Stomach smooth muscle (tissue), 2 donors: Measurements from ENCODE around the gene EHBP1.
"Not testable (repeated sequence)": the region's sequence is repeated elsewhere in the genome, so short reads cannot be mapped to it uniquely, and the experiment has no call there.

Experiments
- H3K27ac ChIP-seq: one replicate; pipeline ENCODE4 v1.7.0; 2013; ENCODE audit warnings: mild to moderate bottlenecking, low read length, inconsistent platforms
- H3K27me3 ChIP-seq, 2 donors: one replicate each; pipeline ENCODE4 v1.7.0; 2013; ENCODE audit warnings: low read length in 2 of 2; ENCODE audit not compliant: insufficient read depth in 2 of 2, control insufficient read depth in 1 of 2
- H3K36me3 ChIP-seq, 2 donors: one replicate each; pipeline ENCODE4 v1.7.0; 2013; ENCODE audit warnings: low read length in 2 of 2; ENCODE audit not compliant: control insufficient read depth in 2 of 2, insufficient read depth in 2 of 2
- H3K4me1 ChIP-seq: one replicate; pipeline ENCODE4 v1.7.0; 2013; ENCODE audit warnings: low read length; ENCODE audit not compliant: control insufficient read depth, insufficient read depth
- H3K4me3 ChIP-seq, 2 donors: one replicate each; pipeline ENCODE4 v1.7.0; 2013; ENCODE audit warnings: low read length in 2 of 2
- H3K9ac ChIP-seq, 2 donors: one replicate each; pipeline ENCODE4 v1.7.0; 2013; ENCODE audit warnings: low read length in 2 of 2, mild to moderate bottlenecking in 1 of 2
- H3K9me3 ChIP-seq, 2 donors: one replicate each; pipeline ENCODE4 v1.7.0; 2013; ENCODE audit warnings: low read length in 2 of 2; ENCODE audit not compliant: control insufficient read depth in 2 of 2
- donor health status: healthy.
- donor health status: Pancreatic carcinoma.

Gene EHBP1

DNA sequence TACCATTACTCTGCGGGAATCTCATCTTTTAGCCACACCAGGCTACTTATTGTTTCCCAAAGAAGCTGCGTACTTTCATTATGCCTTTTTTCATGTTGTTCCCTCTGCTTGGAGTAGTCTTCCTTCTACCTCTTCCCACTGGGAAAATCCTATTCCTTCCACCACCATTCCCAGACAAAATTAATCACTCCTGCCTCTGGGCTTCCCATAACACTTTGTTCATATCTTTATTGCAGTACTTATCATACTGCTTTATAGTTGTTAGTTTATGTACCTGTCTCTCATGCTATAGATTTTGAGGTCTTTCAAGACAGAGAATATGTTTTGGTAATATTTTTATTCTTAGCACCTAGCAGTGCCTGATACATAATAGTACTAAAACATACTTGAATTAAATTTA, 361.3 kb downstream of the EHBP1 start:
- H3K9ac ChIP-seq = no peak overlapping the region
- H3K4me1 ChIP-seq = no peaks in the 10 kb centered on the region
- H3K27ac ChIP-seq = no peak overlapping the region
- peaks cover 21 to 28% of the 10 kb centered on the region in 2 donors for H3K27me3 ChIP-seq
- H3K36me3 ChIP-seq = no peaks in the 10 kb centered on the region
- H3K4me3 ChIP-seq = no peak overlapping the region
- H3K9me3 ChIP-seq = no peaks in the 10 kb centered on the region

DNA sequence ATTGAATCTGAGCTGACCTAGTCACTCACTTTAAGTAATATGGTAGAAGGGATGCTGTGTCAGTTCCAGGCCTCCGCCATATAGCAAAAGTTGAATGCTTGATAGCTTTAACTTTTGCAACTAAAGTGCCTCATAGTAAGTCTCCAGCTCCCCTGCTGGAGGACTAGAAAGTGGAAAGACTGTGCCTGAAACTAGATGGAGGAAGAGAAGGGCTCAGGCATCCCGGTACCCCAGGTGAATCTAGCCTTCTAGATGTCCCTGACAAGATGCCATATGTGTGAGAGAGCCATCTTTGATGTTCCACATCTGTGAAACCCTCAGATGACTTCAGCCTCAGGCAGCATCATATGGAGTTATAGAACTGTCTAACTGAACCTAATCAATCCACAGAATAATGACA, 366.2 kb downstream of the EHBP1 start:
- no peak overlapping the region for H3K27ac ChIP-seq
- H3K9me3 ChIP-seq = no peaks in the 10 kb centered on the region
- no peaks in the 10 kb centered on the region for H3K36me3 ChIP-seq
- no peaks in the 10 kb centered on the region for H3K4me1 ChIP-seq
- H3K27me3 ChIP-seq = peaks cover 7% of the 10 kb centered on the region in 2 donors
- H3K4me3 ChIP-seq = no peak overlapping the region
- no peak overlapping the region for H3K9ac ChIP-seq

DNA sequence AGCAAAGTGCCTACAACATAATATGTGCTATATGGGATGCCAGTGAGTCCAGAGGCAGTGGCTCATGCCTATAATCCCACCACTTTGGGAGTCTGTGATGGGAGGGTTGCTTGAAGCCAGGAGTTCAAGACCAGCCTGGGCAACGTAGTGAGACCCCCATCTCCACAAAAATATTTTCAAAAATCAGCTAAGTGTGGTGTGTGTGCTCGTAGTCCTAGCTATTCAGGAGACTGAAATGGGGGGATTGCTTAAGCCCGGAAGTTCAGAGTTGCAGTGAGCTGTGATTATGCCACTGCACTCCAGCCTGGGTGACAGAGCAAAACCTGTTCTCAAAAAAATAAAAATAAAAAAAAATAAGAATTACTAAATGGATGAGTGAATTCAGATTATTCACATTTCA, 368.5 kb downstream of the EHBP1 start:
- Histone ChIP-seq H3K4me1 (no peaks in the 10 kb centered on the region), H3K4me3 (no peak overlapping the region), H3K27ac (no peak overlapping the region), H3K9ac (no peak overlapping the region), H3K27me3 (no peaks in the 10 kb centered on the region), H3K9me3 (no peaks in the 10 kb centered on the region), H3K36me3 (no peaks in the 10 kb centered on the region)

DNA sequence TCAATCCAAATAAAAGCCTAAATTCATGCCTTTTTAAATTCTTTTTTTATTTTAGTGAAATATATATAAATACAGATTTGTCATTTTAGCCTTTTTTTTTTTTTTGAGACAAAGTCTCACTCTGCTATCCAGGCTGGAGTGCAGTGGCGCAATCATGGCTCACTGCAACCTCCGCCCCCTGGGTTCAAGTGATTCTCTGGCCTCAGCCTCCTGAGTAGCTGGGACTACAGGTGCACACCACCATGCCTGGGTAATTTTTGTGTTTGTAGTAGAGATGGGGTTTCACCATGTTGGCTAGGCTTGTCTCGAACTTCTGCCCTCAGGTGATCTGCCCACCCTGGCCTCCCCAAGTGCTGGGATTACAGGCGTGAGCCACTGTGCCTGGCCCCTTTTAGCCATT, 368.9 kb downstream of the EHBP1 start:
- H3K9me3 ChIP-seq, H3K27me3 ChIP-seq, H3K9ac ChIP-seq, H3K4me3 ChIP-seq, H3K4me1 ChIP-seq, H3K27ac ChIP-seq, H3K36me3 ChIP-seq: not testable (repeated sequence)

DNA sequence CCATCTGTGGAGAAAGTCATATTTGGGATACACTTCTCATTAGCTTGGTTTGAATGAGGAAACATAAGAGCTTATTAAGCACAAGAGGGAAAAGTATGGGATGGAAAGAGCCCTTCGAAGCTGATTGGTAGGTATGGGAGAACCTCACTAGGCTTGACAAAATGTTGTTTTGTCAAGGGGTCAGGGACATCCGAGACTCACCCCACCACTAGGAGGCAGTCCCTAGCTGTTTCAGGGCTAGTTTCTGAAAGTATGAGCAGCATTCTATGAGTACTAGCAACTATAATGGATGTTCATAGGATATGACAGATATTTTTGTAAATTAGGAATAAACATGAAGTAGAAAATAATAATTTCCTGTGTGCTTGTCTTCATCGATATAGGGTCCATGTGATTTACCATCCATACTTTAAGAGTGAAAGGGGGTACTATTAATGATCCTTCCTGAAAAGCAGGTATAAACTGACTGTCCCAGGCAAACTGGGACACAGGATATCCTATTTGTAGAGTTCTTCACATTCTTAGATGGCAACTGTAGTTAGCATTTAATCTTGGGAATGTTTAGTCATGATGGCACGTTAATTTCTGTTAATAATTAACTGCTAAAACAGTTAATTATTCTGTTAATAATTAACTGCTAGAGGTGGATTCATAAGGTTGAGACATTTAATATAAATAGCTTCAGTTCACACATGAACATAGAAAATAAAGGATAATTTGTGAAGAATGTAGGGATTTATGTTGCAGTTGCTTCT, 373.5 kb downstream of the EHBP1 start:
- Histone ChIP-seq H3K27me3 (no peaks in the 10 kb centered on the region), H3K9me3 (no peaks in the 10 kb centered on the region), H3K36me3 (no peaks in the 10 kb centered on the region), H3K9ac (no peak overlapping the region), H3K4me1 (no peaks in the 10 kb centered on the region), H3K27ac (no peak overlapping the region), H3K4me3 (no peak overlapping the region)

DNA sequence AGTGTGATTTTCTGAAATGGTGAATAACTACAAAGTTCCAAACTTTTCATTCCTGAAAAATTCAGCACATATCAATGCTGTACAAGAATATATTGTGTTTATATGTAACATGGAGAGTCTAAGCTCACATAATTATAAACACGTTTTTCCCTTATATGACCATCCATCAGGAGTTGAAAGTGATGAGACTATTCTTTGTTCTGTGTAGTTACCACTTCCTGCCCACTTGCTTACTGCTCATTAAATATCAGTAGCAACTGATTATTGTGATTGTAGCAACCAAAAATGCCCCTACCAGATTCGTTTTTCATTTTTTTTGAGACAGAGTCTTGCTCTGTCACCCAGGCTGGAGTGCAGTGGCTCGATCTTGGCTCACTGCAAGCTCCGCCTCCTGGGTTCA, 375.9 kb downstream of the EHBP1 start:
- no peaks in the 10 kb centered on the region for H3K4me1 ChIP-seq
- no peaks in the 10 kb centered on the region for H3K27me3 ChIP-seq
- H3K27ac ChIP-seq = no peak overlapping the region
- H3K4me3 ChIP-seq = no peak overlapping the region
- no peaks in the 10 kb centered on the region for H3K36me3 ChIP-seq
- no peaks in the 10 kb centered on the region for H3K9me3 ChIP-seq
- no peak overlapping the region for H3K9ac ChIP-seq

DNA sequence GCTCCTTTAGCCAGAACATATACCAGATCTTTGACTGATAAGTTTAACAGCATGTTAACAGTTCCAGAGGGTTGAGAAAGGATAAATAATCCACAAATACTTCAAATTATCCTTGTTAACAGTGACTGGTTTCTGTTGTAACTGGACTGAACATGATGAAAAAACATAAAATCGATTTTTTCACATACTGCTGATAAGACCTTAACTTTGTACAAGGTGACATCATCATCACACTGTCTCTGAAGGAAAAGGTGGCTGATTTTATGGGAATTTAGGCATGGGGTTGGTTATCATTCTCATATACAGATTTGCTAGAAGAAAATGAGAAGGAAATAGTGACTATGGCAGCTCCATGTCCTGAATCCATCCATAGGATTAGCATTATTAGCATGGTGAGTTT, 381.2 kb downstream of the EHBP1 start:
- Histone ChIP-seq H3K4me3 (no peak overlapping the region), H3K36me3 (no peaks in the 10 kb centered on the region), H3K27me3 (no peaks in the 10 kb centered on the region), H3K27ac (no peak overlapping the region), H3K9me3 (no peaks in the 10 kb centered on the region), H3K9ac (no peak overlapping the region), H3K4me1 (no peaks in the 10 kb centered on the region)

DNA sequence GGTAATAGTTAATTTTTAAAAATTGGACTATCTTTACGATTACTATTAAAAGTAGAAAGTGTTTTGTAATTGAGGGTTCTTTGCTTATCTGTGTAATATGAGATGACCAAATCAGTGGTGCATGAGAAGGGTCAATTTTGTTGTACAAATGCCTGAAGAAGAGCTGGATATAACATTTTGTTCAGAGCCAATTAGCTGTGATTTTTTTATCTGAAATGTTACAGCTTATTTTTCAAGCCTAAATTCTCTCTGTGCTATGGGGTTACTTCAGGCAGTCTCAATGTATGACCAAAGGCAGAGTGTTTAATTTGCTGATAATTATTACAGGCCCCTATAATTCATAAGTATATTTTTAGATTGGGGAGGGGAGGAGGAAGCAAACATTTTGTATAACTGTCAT, 386.9 kb downstream of the EHBP1 start:
- no peaks in the 10 kb centered on the region for H3K36me3 ChIP-seq
- no peaks in the 10 kb centered on the region for H3K4me1 ChIP-seq
- no peak overlapping the region for H3K27ac ChIP-seq
- H3K4me3 ChIP-seq = no peak overlapping the region
- H3K9ac ChIP-seq = no peak overlapping the region
- no peaks in the 10 kb centered on the region for H3K27me3 ChIP-seq
- no peaks in the 10 kb centered on the region for H3K9me3 ChIP-seq

DNA sequence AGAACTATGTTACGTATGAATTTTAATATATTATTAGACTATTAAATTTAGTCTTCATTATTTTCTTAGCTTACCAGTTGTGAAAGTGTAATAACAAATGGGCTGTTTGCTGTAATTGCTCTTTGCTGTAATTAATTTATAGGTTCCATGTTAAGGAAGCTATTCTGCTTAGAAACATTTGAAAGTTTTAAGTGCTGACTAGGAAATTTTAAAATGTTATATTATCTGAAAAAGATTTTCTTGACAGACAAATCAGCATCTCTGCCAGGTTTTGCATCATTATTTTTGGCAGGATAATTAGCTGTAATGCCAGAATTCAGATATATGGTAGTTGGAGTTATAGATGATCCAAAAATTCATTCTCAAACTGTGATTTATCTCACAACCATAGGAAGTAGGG, 387.3 kb downstream of the EHBP1 start:
- Histone ChIP-seq H3K4me1 (no peaks in the 10 kb centered on the region), H3K27ac (no peak overlapping the region), H3K9me3 (no peaks in the 10 kb centered on the region), H3K9ac (no peak overlapping the region), H3K4me3 (no peak overlapping the region), H3K36me3 (no peaks in the 10 kb centered on the region), H3K27me3 (no peaks in the 10 kb centered on the region)

DNA sequence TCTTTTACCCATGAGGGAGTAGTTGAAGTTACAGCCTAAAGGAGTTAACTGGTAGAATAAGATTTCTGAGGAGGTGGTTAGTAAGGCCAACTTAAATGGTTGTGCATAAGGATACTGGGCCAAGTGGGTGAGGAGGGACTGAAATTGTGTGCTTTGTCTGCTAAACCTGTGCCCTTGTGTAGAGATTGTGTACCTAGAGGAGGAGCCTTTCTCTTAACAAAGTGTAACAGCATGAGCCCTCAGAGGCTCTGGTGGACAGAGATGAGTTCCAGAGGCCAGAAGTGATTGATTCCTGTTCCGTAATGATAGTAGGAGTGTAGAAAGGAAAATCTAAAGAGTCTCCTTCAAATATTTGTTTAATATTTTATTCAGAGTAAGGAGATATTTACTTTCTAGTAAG, 388.0 kb downstream of the EHBP1 start:
- Histone ChIP-seq H3K9ac (no peak overlapping the region), H3K27ac (no peak overlapping the region), H3K9me3 (no peaks in the 10 kb centered on the region), H3K27me3 (no peaks in the 10 kb centered on the region), H3K4me3 (no peak overlapping the region), H3K4me1 (no peaks in the 10 kb centered on the region), H3K36me3 (no peaks in the 10 kb centered on the region)
